ENCODE results near the gene SLC30A5.
"Not testable (repeated sequence)": the region's sequence is repeated elsewhere in the genome, so short reads cannot be mapped to it uniquely, and the experiment has no call there.

SLC30A5 gene

DNA sequence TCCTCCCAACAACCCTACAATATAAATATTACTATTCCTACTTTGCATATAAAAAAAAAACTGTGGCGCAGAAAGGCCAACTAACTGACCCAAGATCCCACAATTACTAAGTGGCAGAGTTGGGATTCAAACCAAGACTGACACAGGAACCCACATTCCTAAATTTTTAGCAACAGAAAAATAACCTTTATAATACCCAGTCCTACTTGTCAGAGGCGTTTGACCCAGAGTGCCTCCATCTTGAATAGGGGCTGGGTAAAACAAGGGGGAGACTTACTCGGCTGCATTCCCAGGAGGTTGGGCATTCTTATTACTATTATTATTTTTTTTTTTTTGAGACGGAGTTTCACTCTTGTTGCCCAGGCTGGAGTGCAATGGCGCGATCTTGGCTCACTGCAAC is 2.0 kb upstream of the SLC30A5 start:
- DNase-seq: no peak
- in situ Hi-C loops (cut with HindIII; ENCODE audit: low pct_ligation_motif_present, low pct_unique_long_range_greater_than_20kb, low sequenced_read_pairs): no loop called here

GRCh38 chr5:69092969-69093368 is 845 bp upstream of the SLC30A5 start:
- in situ Hi-C loops (cut with HindIII; ENCODE audit: low pct_ligation_motif_present, low pct_unique_long_range_greater_than_20kb, low sequenced_read_pairs): no loop called here
- no peak for DNase-seq

- no peak for DNase-seq
- in situ Hi-C loops (cut with HindIII; ENCODE audit: low pct_ligation_motif_present, low pct_unique_long_range_greater_than_20kb, low sequenced_read_pairs): no loop called here
These were observed 5.5 kb downstream of the SLC30A5 start for GRCh38 chr5:69099302-69099701.

DNA sequence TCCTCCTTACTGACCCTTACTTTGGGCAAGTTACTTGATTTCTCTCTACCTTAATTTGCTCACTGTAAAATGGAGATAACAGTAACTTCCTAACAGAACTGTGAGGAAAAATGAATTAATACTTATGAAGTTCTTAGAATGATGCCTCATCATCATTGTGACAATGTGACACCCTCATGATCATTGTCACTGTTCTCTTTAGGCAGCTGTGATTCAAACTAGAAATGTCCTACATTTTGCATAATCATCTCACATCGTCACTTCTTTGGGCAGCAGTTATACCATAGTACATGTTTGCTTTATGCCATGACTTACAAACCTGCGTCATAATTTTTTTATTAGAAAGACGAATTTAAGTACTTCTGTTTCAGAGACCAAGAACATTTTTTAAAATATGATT is 9.7 kb downstream of the SLC30A5 start:
- in situ Hi-C loops (cut with HindIII; ENCODE audit: low pct_ligation_motif_present, low pct_unique_long_range_greater_than_20kb, low sequenced_read_pairs): no loop called here
- no peak for DNase-seq

DNA sequence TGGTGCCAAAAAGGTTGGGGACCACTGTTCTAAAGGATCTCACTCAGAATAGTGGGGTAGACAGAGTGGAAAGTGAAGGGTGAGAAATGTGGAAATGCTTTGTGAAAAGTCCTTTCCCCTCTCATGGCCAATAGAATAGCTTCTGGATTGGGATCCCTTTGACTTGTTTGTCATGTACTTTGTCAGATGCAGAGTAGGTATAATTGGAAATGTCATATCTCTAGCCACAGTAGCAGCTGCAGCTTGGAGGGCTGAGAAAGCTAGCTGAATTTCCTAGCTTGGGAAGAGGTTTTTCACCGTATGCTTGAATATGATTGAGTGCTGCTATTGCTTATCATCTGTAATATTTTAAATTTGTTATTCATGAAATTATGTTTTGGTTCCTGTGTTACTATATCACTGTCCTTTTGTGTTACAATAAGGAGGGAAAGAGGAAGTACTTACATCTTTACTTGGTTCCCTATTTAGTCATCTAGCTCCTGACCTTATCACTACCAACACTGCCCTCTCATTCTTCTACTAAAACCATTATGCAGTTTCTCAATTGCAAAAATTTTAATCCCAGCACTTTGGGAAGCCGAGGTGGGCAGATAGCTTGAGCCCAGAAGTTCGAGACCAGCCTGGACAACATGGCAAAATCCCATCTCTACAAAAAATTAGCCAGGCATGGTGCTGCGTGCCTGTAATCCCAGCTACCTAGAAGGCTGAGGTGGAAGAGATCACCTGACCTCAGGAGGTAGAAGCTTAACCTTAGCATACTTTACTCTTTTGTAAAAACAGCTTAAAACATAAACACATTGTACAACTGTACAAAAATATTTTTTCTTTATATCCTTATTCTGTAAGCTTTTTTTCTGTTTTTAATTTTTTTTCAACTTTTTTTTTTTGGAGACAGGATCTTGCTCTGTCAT is 12.4 kb downstream of the SLC30A5 start:
- in situ Hi-C loops (cut with HindIII; ENCODE audit: low pct_ligation_motif_present, low pct_unique_long_range_greater_than_20kb, low sequenced_read_pairs): no loop called here

GRCh38 chr5:69108367-69108766 is 14.6 kb downstream of the SLC30A5 start:
- DNase-seq; in situ Hi-C loops (cut with HindIII; ENCODE audit: low pct_ligation_motif_present, low pct_unique_long_range_greater_than_20kb, low sequenced_read_pairs): not testable (repeated sequence)

More for the DNA sequence above, 12.4 kb downstream of the SLC30A5 start:
- DNase-seq: no peak

GRCh38 chr5:69113851-69114250 is 20.0 kb downstream of the SLC30A5 start:
- DNase-seq: no peak
- in situ Hi-C loops (cut with HindIII; ENCODE audit: low pct_ligation_motif_present, low pct_unique_long_range_greater_than_20kb, low sequenced_read_pairs): no loop called here

DNA sequence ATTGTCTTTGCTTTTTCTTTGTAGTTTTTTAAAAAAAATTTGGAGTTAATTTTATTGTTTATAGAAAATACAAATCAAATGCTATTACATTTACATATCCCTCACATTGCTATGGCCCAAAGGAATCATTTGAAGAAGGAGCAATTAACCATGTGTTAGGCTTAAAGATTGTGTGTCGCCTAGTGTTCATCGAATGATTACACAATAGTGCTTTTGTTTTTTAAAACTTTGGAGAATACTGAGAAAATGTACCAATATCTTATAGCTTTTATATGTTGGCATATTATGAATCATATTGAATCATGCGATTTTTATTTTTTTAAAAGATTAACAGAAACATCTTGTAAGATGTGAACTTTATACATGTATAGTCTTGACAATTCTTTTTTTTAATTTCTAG is 21.7 kb downstream of the SLC30A5 start:
- no peak for DNase-seq
- in situ Hi-C loops (cut with HindIII; ENCODE audit: low pct_ligation_motif_present, low pct_unique_long_range_greater_than_20kb, low sequenced_read_pairs): no loop called here

DNA sequence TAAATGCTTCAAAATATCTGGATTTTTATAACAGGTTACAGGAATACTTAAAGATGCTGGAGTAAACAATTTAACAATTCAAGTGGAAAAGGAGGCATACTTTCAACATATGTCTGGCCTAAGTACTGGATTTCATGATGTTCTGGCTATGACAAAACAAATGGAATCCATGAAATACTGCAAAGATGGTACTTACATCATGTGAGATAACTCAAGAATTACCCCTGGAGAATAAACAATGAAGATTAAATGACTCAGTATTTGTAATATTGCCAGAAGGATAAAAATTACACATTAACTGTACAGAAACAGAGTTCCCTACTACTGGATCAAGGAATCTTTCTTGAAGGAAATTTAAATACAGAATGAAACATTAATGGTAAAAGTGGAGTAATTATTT is 35.6 kb downstream of the SLC30A5 start:
- in situ Hi-C loops (cut with HindIII; ENCODE audit: low pct_ligation_motif_present, low pct_unique_long_range_greater_than_20kb, low sequenced_read_pairs): no loop called here
- peak; percentile 59 for DNase-seq

DNA sequence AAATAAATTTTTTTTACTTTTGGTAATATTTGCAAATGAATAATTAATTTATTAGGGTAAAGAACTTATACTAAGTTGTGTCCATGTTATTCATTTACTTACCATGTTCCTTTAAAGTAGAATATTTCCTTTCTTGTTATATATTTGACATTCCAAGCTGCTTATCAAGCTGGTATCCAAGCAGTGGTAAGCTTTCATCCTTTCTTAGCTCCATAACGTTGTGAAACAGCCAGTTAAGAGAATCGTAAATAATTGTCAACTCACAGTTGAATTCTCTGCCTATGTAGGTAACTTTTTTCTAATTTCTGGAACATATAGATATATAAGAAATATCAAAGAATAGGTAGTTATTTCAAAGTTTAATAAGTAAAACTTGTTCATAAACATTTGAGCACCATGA is 36.4 kb downstream of the SLC30A5 start:
- in situ Hi-C loops (cut with HindIII; ENCODE audit: low pct_ligation_motif_present, low pct_unique_long_range_greater_than_20kb, low sequenced_read_pairs): no loop called here
- DNase-seq: peak; percentile 14

DNA sequence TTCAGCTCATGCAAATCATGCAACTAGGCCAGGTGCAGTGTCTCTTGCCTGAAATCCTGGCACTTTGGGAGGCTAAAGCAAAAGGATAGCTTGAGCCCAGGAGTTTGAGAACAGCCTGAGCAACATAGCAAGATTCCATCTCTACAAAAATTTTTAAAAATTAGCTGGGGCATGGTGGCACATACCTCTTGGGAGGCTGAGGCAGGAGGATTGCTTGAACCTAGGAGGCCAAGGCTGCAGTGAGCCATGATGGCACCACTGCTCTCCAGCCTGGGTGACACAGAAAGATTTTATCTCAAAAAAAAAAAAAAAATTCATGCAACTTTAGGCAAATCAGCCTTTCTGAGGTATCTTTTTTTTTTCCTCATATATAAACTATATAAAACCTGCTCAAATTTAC is 37.5 kb downstream of the SLC30A5 start:
- in situ Hi-C loops (cut with HindIII; ENCODE audit: low pct_ligation_motif_present, low pct_unique_long_range_greater_than_20kb, low sequenced_read_pairs): no loop called here
- no peak for DNase-seq

- no peak for DNase-seq
- in situ Hi-C loops (cut with HindIII; ENCODE audit: low pct_ligation_motif_present, low pct_unique_long_range_greater_than_20kb, low sequenced_read_pairs): no loop called here
These were observed 40.3 kb downstream of the SLC30A5 start for GRCh38 chr5:69134126-69134525.

- in situ Hi-C loops (cut with HindIII; ENCODE audit: low pct_ligation_motif_present, low pct_unique_long_range_greater_than_20kb, low sequenced_read_pairs): no loop called here
- no peak for DNase-seq
These were observed 42.5 kb downstream of the SLC30A5 start for GRCh38 chr5:69136293-69136692.

GRCh38 chr5:69137208-69137607 is 43.4 kb downstream of the SLC30A5 start:
- in situ Hi-C loops (cut with HindIII; ENCODE audit: low pct_ligation_motif_present, low pct_unique_long_range_greater_than_20kb, low sequenced_read_pairs); DNase-seq: not testable (repeated sequence)

- in situ Hi-C loops (cut with HindIII; ENCODE audit: low pct_ligation_motif_present, low pct_unique_long_range_greater_than_20kb, low sequenced_read_pairs): no loop called here
- no peak for DNase-seq
These were observed 44.0 kb downstream of the SLC30A5 start for GRCh38 chr5:69137807-69138206.

GRCh38 chr5:69138766-69139165 is 45.0 kb downstream of the SLC30A5 start:
- in situ Hi-C loops (cut with HindIII; ENCODE audit: low pct_ligation_motif_present, low pct_unique_long_range_greater_than_20kb, low sequenced_read_pairs): no loop called here

DNA sequence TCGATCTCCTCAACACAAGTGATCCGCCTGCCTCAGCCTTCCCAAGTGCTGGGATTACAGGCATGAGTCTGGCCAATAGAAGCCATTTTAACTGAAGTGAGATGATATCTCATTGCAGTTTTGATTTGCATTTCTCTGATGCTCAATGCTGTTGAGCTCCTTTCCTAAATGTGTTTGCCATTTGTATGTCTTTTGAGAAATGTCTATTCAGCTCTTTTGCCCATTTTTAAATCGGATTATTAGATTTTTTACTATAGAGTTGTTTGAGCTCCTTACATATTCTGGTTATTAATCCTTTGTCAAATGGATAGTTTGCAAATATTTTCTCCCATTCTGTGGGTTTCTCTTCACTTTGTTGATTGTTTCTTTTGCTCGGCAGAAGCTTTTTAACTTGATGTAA is 46.4 kb downstream of the SLC30A5 start:
- in situ Hi-C loops (cut with HindIII; ENCODE audit: low pct_ligation_motif_present, low pct_unique_long_range_greater_than_20kb, low sequenced_read_pairs); DNase-seq: not testable (repeated sequence)

More at GRCh38 chr5:69138766-69139165, 45.0 kb downstream of the SLC30A5 start:
- no peak for DNase-seq

DNA sequence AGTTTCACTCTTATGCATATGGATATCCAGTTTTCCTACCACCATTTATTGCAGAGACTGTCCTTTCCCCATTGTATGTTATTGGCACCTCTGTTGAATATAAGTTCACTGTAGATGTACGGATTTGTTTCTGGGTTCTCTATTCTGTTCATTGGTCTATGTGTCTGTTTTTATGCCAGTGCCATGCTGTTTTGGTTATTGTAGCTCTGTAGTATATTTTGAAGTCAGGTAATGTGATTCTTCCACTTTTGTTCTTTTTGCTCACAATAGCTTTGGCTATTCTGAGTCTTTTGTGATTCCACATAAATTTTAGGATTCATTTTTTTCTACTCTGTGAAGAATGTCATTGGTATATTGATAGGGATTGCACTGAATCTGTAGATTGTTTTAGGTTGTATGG is 47.0 kb downstream of the SLC30A5 start:
- DNase-seq: no peak
- in situ Hi-C loops (cut with HindIII; ENCODE audit: low pct_ligation_motif_present, low pct_unique_long_range_greater_than_20kb, low sequenced_read_pairs): no loop called here

DNA sequence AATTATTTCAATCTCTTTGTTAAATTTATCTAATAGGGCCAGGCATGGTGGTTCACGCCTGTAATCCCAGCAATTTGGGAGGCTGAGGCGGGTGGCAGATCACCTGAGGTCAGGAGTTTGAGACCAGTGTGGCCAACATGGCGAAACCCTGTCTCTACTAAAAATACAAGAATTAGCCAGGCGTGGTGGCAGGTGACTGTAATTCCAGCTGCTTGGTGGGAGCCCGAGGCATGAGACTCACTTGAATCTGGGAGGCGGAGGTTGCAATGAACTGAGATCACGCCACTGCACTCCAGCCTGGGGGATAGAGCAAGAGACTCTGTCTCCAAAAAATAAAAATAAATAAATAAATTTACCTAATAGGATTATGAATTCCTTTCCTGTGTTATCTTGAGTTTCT is 54.8 kb downstream of the SLC30A5 start:
- in situ Hi-C loops (cut with HindIII; ENCODE audit: low pct_ligation_motif_present, low pct_unique_long_range_greater_than_20kb, low sequenced_read_pairs); DNase-seq: not testable (repeated sequence)

- DNase-seq: no peak
- in situ Hi-C loops (cut with HindIII; ENCODE audit: low pct_ligation_motif_present, low pct_unique_long_range_greater_than_20kb, low sequenced_read_pairs): no loop called here
These were observed 55.3 kb downstream of the SLC30A5 start for GRCh38 chr5:69148981-69149675.
